Activated naive CD4-positive, alpha-beta T cell treated with anti-CD3 and anti-CD28 coated beads for 36 hours (primary cell): ENCODE measurements around the gene ENKUR. TPM values are rescaled to one million over a fixed set of nuclear protein-coding genes. Genes with fewer than 3 reads are reported as not detected.

Experiments used
- CTCF ChIA-PET: fragments of 350-600 bp; sonication (Branson Sonifier 250); formaldehyde crosslinking; loops from one replicate; lab custom pipeline; 2021; ENCODE audit warnings: antibody characterized with exemption; lab: Charles Lee
- DNase-seq: peaks from one replicate; pipeline ENCODE4 v3.0.0-alpha.2; 2020
- H3K27ac Mint-ChIP-seq: one replicate; pipeline ENCODE4 v1.8.0; 2021; ENCODE audit warnings: mild to moderate bottlenecking, mixed read lengths
- H3K27me3 Mint-ChIP-seq: one replicate; pipeline ENCODE4 v1.8.0; 2021; ENCODE audit warnings: low read depth, mixed read lengths
- H3K36me3 Mint-ChIP-seq: one replicate; pipeline ENCODE4 v1.8.0; 2021; ENCODE audit warnings: low read depth, mixed read lengths
- H3K4me1 Mint-ChIP-seq: one replicate; pipeline ENCODE4 v1.8.0; 2021; ENCODE audit warnings: low read depth, mixed read lengths
- H3K4me3 Mint-ChIP-seq: one replicate; pipeline ENCODE4 v1.8.0; 2021; ENCODE audit warnings: mild to moderate bottlenecking, moderate library complexity, mixed read lengths
- H3K9me3 Mint-ChIP-seq: one replicate; pipeline ENCODE4 v1.8.0; 2021; ENCODE audit warnings: mixed read lengths
- intact Hi-C: fragments of 100-400 bp; cut with micrococcal nuclease; formaldehyde crosslinking; loops from one replicate; pipeline ENCODE4 v1.15.1; 2023
- total RNA-seq, 2 experiments: library from RNA; stranded (reverse); gene quantifications; one replicate each; pipeline ENCODE4 v1.2.3, GENCODE V29; 2021

ENKUR gene
- total RNA-seq = not detected

DNA sequence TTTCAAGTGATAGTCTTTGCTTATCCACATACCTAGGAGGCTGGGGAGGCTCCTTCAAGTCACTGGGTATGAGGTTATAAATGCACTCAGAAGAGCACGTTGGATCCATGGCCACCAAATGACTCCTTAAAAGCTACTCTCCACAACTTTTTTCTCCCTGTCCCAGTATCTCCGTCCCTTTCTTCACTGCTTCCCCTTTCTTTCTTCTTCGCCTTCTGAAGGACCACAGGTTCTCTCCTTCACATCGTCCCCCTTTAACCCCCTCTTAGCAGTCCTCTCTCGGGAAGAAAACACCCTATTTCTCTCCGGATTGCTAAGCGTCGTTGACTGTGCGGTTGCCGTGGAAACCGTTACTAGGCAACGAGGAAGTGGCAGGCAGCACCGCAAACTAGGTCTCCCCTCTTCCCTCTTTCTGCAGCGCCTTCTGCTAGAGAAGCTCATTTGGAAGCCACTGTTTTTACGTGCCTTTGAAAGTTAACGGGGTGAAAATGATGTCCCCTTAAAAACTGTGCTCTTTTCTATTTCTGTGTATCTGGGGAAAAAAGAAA lies at the start of gene ENKUR:
TSS of gene ENKUR (minus strand) at position 331 of the 548 bp plus-strand sequence. CDS start at position 109, 222 bp downstream.
- Mint-ChIP-seq H3K4me3 (peak within 1 kb of the TSS; percentile 93), H3K27ac (peak within 1 kb of the TSS; percentile 99), H3K27me3 (no peaks in the 10 kb centered on the region), H3K9me3 (peaks cover 5% of the 10 kb centered on the region), H3K4me1 (peaks cover 19% of the 10 kb centered on the region), H3K36me3 (no peaks in the 10 kb centered on the region)
- intact Hi-C loops = loop anchor here (1.0 to 5.0 kb wide), 12 partner anchors 46 to 1682 kb away; partner anchors contain the start of genes APBB1IP, KIAA1217 and OTUD1
- DNase-seq = peak; percentile 94
- CTCF ChIA-PET = interaction anchor here (1.7 kb wide), 1 partner anchor 309 kb away, joined by 5 read pairs; no protein-coding TSS in a partner anchor

- H3K4me1 Mint-ChIP-seq = peaks cover 19% of the 10 kb centered on the region
- intact Hi-C loops = loop anchor here (5.0 kb wide), 1 partner anchor 357 kb away; no protein-coding TSS in a partner anchor
- H3K36me3 Mint-ChIP-seq = no peaks in the 10 kb centered on the region
- CTCF ChIA-PET = no interaction called here
- no peak overlapping the region for H3K27ac Mint-ChIP-seq
- no peaks in the 10 kb centered on the region for H3K9me3 Mint-ChIP-seq
- no peaks in the 10 kb centered on the region for H3K27me3 Mint-ChIP-seq
- H3K4me3 Mint-ChIP-seq = no peak overlapping the region
- DNase-seq = no peak
Measured at GRCh38 chr10:25064401-25064800, 48.4 kb upstream of the ENKUR start.

DNA sequence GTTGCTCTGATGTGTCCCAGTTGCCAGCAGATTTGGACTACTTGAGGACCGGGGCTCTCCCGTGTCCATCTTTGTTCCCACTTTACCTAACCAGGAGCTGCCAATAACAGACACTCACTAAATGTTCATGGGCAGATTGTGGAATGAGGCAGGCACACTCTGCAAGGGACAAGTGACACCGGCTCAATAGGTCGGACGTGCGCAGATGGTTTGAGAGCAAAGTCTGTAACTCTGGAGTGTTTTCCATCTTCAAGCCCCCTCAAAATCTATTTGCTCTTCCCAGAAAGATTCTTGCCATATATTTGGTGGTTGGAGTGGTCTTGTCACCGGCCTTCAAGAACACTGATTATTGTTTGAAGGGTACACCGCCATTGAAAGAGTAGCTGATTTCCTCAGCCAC lies 47.7 kb upstream of the ENKUR start:
- no peaks in the 10 kb centered on the region for H3K27me3 Mint-ChIP-seq
- intact Hi-C loops = loop anchor here (2.0 to 5.0 kb wide), 2 partner anchors 339 to 356 kb away; no protein-coding TSS in a partner anchor
- no peak for DNase-seq
- CTCF ChIA-PET = no interaction called here
- H3K9me3 Mint-ChIP-seq = no peaks in the 10 kb centered on the region
- no peak overlapping the region for H3K27ac Mint-ChIP-seq
- no peak overlapping the region for H3K4me3 Mint-ChIP-seq
- H3K36me3 Mint-ChIP-seq = no peaks in the 10 kb centered on the region
- H3K4me1 Mint-ChIP-seq = peaks cover 19% of the 10 kb centered on the region

DNA sequence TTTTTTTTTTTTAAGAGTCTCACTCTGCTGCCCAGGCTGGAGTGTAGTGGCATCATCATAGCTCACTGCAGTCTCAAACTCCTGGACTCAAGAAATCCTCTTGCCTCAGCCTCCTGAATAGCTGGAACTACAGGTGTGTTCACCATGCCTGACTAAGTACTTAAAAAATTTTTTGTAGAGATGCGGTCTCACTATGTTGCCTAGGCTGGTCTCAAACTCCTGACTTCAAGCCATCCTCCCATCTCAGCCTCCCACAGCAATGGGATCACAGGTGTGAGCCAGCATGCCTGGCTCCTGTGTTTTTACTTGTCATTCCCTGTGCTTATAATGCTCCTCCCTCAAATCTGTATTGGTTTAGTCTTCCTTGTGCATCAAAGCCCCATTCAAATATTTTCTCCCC lies 47.2 kb upstream of the ENKUR start:
- H3K27ac Mint-ChIP-seq = no peak overlapping the region

GRCh38 chr10:25061711-25062449 lies 45.9 kb upstream of the ENKUR start:
- intact Hi-C loops = loop anchor here (1.0 to 5.0 kb wide), 3 partner anchors 46 to 355 kb away; partner anchors contain the start of genes ENKUR and THNSL1
- Mint-ChIP-seq H3K36me3 (no peaks in the 10 kb centered on the region), H3K4me1 (peaks cover 19% of the 10 kb centered on the region), H3K9me3 (no peaks in the 10 kb centered on the region), H3K27ac (peak overlapping the region; percentile 82), H3K27me3 (no peaks in the 10 kb centered on the region), H3K4me3 (peak overlapping the region; percentile 12)
- peak; percentile 21 for DNase-seq
- CTCF ChIA-PET = no interaction called here

More for the DNA sequence above, 47.2 kb upstream of the ENKUR start:
- DNase-seq = no peak
- Mint-ChIP-seq H3K9me3 (no peaks in the 10 kb centered on the region), H3K36me3 (no peaks in the 10 kb centered on the region), H3K4me1 (peaks cover 19% of the 10 kb centered on the region), H3K27me3 (no peaks in the 10 kb centered on the region), H3K4me3 (no peak overlapping the region)
- CTCF ChIA-PET = no interaction called here
- intact Hi-C loops = loop anchor here (2.0 to 5.0 kb wide), 2 partner anchors 338 to 356 kb away; no protein-coding TSS in a partner anchor

DNA sequence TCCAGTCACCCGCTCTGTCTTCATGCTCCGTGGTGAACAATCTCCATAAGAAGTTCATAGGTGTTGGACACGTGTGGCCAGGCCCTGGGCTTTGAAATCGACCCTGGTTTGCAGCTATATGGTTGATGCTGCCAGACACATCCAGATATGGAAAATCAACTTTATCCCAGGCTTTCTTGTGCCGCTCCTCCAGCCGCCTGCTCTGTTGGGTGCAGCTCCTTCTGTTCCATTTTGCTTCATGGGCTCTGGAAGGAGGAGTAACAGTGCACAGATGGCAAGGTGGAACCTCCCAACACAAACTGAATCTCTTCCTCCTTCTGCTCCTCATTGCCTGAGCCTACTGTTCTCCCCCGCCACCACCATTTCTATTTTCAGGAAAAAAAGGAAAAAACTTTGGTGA lies 45.2 kb upstream of the ENKUR start:
- no peak overlapping the region for H3K4me3 Mint-ChIP-seq
- no peaks in the 10 kb centered on the region for H3K36me3 Mint-ChIP-seq
- CTCF ChIA-PET = no interaction called here
- peaks cover 19% of the 10 kb centered on the region for H3K4me1 Mint-ChIP-seq
- no peak for DNase-seq
- intact Hi-C loops = loop anchor here (5.0 kb wide), 1 partner anchor 354 kb away; no protein-coding TSS in a partner anchor
- H3K9me3 Mint-ChIP-seq = no peaks in the 10 kb centered on the region
- no peaks in the 10 kb centered on the region for H3K27me3 Mint-ChIP-seq
- no peak overlapping the region for H3K27ac Mint-ChIP-seq

DNA sequence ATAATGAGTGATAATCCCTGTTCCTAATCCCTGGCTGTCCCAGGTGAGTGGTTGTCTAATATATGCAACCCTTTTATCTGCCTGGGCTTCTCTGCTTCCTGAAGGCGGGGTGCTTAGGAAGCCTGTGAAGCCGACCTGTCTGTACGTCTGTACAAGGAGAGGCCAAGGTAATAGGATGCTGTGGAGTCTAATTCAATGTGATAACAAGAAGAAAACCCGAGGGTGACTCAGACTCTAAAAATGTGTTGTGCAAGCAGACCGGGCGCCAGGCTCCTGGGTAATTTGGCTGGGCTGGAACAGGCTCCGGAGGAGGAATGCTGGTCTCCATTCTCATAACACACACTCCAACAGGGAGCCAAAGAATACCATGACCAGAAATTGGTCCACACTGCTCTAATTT lies 44.0 kb upstream of the ENKUR start:
- no peak overlapping the region for H3K4me3 Mint-ChIP-seq
- H3K27me3 Mint-ChIP-seq = no peaks in the 10 kb centered on the region
- intact Hi-C loops = loop anchor here (5.0 kb wide), 1 partner anchor 353 kb away; no protein-coding TSS in a partner anchor
- H3K36me3 Mint-ChIP-seq = no peaks in the 10 kb centered on the region
- no peaks in the 10 kb centered on the region for H3K9me3 Mint-ChIP-seq
- CTCF ChIA-PET = no interaction called here
- no peak overlapping the region for H3K27ac Mint-ChIP-seq
- no peak for DNase-seq
- H3K4me1 Mint-ChIP-seq = peaks cover 18% of the 10 kb centered on the region

GRCh38 chr10:25057886-25058285 lies 41.9 kb upstream of the ENKUR start:
- DNase-seq = no peak
- no peaks in the 10 kb centered on the region for H3K9me3 Mint-ChIP-seq
- H3K4me1 Mint-ChIP-seq = peaks cover 9% of the 10 kb centered on the region
- no peaks in the 10 kb centered on the region for H3K27me3 Mint-ChIP-seq
- CTCF ChIA-PET = no interaction called here
- no peak overlapping the region for H3K4me3 Mint-ChIP-seq
- H3K27ac Mint-ChIP-seq = no peak overlapping the region
- H3K36me3 Mint-ChIP-seq = no peaks in the 10 kb centered on the region
- intact Hi-C loops = no loop called here

- H3K27me3 Mint-ChIP-seq = no peaks in the 10 kb centered on the region
- H3K36me3 Mint-ChIP-seq = no peaks in the 10 kb centered on the region
- H3K4me3 Mint-ChIP-seq = no peak overlapping the region
- H3K9me3 Mint-ChIP-seq = no peaks in the 10 kb centered on the region
- DNase-seq = no peak
- CTCF ChIA-PET = interaction anchor here (1.0 kb wide), 2 partner anchors 25 to 435 kb away, joined by 4 to 5 read pairs; no protein-coding TSS in a partner anchor
- H3K4me1 Mint-ChIP-seq = no peaks in the 10 kb centered on the region
- no peak overlapping the region for H3K27ac Mint-ChIP-seq
- intact Hi-C loops = no loop called here
Measured at GRCh38 chr10:25056726-25057125, 40.8 kb upstream of the ENKUR start.

DNA sequence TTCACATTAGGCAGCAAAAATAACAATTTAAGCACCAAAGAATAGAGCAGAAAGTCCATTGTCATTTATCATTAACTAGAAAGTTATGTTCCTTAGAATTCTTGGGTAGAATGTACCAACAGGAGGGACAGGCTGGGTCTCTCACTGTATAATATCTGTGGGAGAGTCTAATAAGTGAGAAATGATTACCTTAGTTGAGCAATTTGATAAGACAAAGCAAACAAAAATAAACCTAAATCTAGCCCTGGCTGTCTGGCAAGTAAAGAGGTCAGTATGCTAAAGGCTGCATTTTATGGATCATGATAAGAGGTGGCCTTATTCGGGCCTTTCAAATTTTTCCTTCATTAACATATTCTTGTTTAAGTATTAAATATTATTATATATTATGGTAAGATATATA lies 36.1 kb upstream of the ENKUR start:
- Mint-ChIP-seq H3K9me3 (peaks cover 4% of the 10 kb centered on the region), H3K4me1 (no peaks in the 10 kb centered on the region), H3K36me3 (no peaks in the 10 kb centered on the region), H3K27ac (no peak overlapping the region), H3K4me3 (no peak overlapping the region), H3K27me3 (peaks cover 15% of the 10 kb centered on the region)
- intact Hi-C loops = no loop called here
- CTCF ChIA-PET = no interaction called here
- DNase-seq = no peak

DNA sequence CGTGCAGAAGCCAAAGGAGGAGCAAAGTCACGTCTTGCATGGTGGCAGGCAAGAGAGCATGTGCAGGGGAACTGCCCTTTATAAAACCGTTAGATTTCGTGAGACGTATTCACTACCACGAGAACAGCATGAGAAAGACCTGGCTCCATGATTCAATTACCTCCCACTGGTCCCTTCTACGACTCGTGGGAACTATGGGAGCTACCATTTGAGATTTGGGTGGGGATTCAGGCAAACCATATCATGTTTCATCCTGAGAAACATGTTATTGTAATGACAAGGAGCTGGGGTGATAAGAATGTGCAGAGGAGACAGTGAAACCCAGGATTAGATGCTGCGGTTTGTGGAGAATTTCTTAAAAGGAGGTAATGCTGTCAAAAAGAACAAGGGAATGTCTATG lies 34.4 kb upstream of the ENKUR start:
- H3K4me1 Mint-ChIP-seq = no peaks in the 10 kb centered on the region
- intact Hi-C loops = no loop called here

GRCh38 chr10:25049966-25050365 lies 34.0 kb upstream of the ENKUR start:
- Mint-ChIP-seq H3K27me3 (peaks cover 18% of the 10 kb centered on the region), H3K4me1 (no peaks in the 10 kb centered on the region), H3K27ac (no peak overlapping the region), H3K4me3 (no peak overlapping the region), H3K9me3 (peaks cover 4% of the 10 kb centered on the region), H3K36me3 (no peaks in the 10 kb centered on the region)
- intact Hi-C loops = no loop called here
- DNase-seq = no peak
- CTCF ChIA-PET = no interaction called here

More for the DNA sequence above, 34.4 kb upstream of the ENKUR start:
- no peak overlapping the region for H3K27ac Mint-ChIP-seq
- no peak overlapping the region for H3K4me3 Mint-ChIP-seq
- CTCF ChIA-PET = interaction anchor here (0.5 kb wide), 1 partner anchor 412 kb away, joined by 3 read pairs; no protein-coding TSS in a partner anchor
- peaks cover 4% of the 10 kb centered on the region for H3K9me3 Mint-ChIP-seq
- DNase-seq = no peak
- H3K36me3 Mint-ChIP-seq = no peaks in the 10 kb centered on the region
- H3K27me3 Mint-ChIP-seq = peaks cover 18% of the 10 kb centered on the region
